ENCODE data around the gene THAP7.
A peak's percentile ranks its signal among the peaks of the same experiment; 100 is the strongest.

The THAP7 gene

DNA sequence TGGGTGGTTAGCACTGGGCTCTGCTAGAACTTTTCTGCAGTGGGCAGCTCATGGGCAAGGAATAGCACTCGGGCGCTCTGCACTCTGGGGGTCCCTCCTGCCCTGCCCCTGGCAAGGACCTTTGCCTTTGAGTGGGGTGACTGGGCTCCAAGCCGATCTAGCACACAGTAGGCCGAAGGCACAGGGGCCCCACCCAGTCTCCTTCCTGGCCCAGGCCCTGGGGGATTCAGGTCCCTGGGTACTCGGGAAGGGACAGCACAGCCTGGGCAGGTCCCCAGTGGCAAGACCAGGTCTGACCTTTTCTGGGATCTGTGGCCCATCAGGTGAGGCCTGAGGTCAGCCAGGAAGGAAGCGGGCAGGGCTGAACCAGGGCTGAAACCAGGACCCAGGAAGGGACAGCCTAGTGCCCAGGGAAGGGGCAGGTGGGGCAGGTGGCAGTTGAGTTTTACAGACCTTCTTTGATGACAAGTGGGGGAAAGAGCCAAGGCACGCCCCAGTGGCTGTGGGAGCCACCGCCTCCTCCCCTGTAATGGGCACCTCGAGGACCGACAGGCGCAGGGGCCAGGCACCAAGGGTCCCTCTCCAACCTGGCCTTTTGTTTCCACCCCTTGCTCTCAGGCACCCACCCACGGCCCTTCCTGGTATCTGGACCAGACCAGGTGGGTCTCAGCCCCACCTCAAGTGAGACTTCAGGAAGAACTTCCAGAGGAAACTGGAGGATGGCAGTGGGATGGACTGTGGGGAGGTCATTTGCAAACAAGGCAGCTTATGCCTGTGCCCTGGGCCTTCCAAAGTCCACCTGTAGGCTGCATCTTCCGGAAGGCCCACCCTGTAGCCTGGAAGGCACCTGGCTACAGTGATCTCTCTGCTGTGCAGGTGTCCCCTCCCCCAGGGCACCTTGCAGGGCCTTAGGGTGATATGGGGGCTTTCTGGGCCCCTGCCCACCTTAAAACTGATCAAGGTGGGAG is 35.7 kb downstream of the THAP7 start:
- Histone ChIP-seq H3K36me3 (ENCODE audit: control insufficient read depth, insufficient read depth, low read length) (no peaks in the 10 kb centered on the region), H3K9me3 (ENCODE audit: control insufficient read depth, insufficient read depth, low read length) (no peaks in the 10 kb centered on the region), H3K9ac (ENCODE audit: low read depth, low read length) (no peak overlapping the region), H3K27me3 (ENCODE audit: control insufficient read depth, insufficient read depth, low read length) (peaks cover 85% of the 10 kb centered on the region), H3K4me1 (ENCODE audit: control insufficient read depth, insufficient read depth, low read length) (peaks cover 7% of the 10 kb centered on the region), H3K4me3 (ENCODE audit: low read depth, low read length) (no peak overlapping the region)

DNA sequence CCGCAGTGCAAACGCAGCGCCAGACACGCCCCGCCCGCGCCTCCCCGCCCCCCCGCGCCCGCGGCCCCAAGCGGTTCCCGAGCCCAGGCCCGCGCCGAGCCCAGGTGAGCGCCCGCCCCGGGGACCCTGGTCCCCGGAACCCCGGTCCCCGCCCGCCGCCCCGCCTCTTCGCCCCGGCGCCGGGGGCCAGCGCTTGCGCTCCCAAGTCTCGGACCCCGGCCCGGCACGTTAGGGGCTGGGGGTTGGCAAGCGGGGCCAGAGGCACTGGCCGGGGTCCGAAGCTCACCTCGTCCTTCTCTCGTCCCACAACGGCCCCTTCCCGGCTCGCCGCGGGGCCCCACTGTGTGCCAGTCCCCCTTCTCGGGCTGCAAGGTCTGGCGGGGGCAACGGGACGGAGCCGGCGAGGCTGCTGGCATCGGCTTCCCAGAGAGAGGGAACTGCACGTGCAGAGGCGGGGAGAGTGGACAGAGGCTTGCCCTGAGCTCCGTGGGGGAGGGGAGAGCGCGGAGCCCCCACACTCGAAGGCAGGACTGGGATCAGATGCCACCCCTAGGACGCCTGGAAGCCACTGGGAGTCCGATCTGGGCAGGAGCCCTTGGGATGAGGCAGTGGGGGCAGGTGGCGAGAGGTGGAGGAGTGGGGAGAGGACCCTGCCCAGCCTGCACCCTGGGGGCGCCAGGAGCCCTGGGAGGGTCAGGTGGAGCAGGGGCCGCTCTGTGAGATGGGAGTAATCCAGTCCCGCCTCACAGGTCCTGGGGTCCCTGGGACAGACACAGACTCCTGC is 36.6 kb downstream of the THAP7 start:
- Histone ChIP-seq H3K9ac (ENCODE audit: low read depth, low read length) (no peak overlapping the region), H3K4me1 (ENCODE audit: control insufficient read depth, insufficient read depth, low read length) (peaks cover 7% of the 10 kb centered on the region), H3K36me3 (ENCODE audit: control insufficient read depth, insufficient read depth, low read length) (no peaks in the 10 kb centered on the region), H3K9me3 (ENCODE audit: control insufficient read depth, insufficient read depth, low read length) (no peaks in the 10 kb centered on the region), H3K27me3 (ENCODE audit: control insufficient read depth, insufficient read depth, low read length) (peaks cover 78% of the 10 kb centered on the region), H3K4me3 (ENCODE audit: low read depth, low read length) (peak overlapping the region; percentile 30)

DNA sequence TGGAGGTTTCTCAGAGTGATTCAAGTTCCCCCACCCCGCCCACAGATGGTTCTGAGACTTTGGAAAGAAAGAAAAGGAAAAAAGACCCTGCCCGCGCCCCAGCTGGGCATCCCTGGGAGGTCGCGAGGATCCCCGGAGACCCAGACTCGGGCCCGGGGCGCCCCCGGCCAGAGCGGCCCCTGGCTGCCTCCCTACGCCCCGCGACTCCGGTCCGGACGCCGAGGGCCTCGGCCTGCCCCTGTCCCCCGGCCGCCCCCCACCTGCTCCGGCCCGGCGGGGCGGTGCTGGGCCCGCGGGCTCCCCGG is 37.2 kb downstream of the THAP7 start:
- peaks cover 7% of the 10 kb centered on the region for H3K4me1 ChIP-seq (ENCODE audit: control insufficient read depth, insufficient read depth, low read length)
- no peaks in the 10 kb centered on the region for H3K9me3 ChIP-seq (ENCODE audit: control insufficient read depth, insufficient read depth, low read length)
- H3K4me3 ChIP-seq (ENCODE audit: low read depth, low read length), result no peak overlapping the region
- H3K36me3 ChIP-seq (ENCODE audit: control insufficient read depth, insufficient read depth, low read length), result no peaks in the 10 kb centered on the region
- no peak overlapping the region for H3K9ac ChIP-seq (ENCODE audit: low read depth, low read length)
- H3K27me3 ChIP-seq (ENCODE audit: control insufficient read depth, insufficient read depth, low read length), result peaks cover 72% of the 10 kb centered on the region

DNA sequence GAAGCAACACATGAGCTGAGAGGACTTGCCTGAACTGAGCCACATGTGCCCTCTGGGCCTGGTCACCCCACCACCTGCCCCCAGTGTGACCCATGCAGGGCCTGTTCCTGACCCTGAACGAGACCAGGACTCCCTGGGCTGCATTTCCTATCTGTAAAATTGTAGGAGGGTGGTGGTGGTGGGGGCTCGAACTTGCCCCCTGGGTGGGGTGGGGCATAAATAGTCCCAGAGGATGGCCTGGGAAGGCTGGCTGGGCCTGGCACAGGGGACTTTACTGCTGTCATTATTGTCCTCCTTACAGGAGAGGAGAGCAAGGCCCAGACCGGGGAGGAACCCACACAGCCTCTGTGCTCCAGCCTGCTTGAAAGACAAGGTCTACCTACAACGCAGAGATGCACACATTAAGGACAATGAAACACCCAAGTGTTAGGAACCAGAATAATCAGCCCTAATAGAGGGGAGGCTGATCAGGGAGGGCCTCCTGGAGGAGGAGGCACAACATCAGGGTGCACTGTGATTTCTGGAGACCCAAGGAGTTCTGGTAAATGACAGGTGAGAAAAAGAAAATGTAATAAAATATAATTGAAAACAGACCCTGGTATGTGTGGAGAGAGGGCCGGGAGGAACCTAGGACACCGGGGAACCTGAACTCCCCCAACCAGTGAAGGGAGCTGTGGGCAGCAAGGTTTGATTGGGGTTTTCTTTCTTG is 37.7 kb downstream of the THAP7 start:
- no peak overlapping the region for H3K9ac ChIP-seq (ENCODE audit: low read depth, low read length)
- no peaks in the 10 kb centered on the region for H3K36me3 ChIP-seq (ENCODE audit: control insufficient read depth, insufficient read depth, low read length)
- H3K4me1 ChIP-seq (ENCODE audit: control insufficient read depth, insufficient read depth, low read length), result peaks cover 7% of the 10 kb centered on the region

DNA sequence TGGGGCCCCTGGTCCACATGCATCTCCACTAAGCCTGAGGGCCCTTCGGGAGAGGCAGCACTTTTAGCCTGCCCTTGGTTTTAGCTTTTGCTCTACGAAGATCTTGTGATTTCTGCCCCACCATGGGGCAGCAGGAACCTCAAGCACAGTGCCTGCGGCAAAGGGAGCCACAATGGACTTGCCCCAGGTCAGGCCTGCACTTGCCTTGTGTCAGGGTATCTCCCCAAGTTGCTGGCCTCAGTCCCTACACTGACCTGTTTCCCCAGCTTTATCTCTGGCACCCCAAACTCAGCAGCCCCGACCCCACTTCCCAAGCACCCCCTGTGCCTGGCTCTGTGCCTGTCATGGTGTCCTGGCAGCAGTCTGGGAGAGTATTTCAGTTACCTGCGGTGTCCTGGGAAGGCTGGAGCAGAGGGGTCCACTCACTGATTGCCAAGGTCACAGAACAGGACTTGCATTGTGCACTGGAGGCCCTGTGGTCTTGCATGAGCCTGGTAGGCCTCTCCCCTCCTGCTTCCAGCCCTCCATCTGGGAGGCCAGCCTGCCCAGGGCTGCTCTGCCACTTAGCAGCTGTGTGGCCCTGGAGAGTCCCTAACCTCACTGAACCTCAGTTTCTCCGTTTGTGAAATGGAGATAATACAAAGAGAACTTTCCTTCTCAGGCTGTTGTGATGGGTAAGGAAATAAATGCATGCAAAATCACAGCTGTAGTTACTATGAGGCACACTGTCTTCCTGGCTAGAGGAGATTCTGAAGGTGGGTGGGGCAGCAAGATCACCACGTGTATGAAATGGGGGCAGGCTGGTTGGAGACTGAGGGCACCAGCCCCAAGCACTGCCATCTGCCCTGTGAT is 38.5 kb downstream of the THAP7 start:
- Histone ChIP-seq H3K36me3 (ENCODE audit: control insufficient read depth, insufficient read depth, low read length) (no peaks in the 10 kb centered on the region), H3K4me3 (ENCODE audit: low read depth, low read length) (no peak overlapping the region), H3K4me1 (ENCODE audit: control insufficient read depth, insufficient read depth, low read length) (peaks cover 7% of the 10 kb centered on the region), H3K9me3 (ENCODE audit: control insufficient read depth, insufficient read depth, low read length) (no peaks in the 10 kb centered on the region), H3K9ac (ENCODE audit: low read depth, low read length) (no peak overlapping the region), H3K27me3 (ENCODE audit: control insufficient read depth, insufficient read depth, low read length) (peaks cover 63% of the 10 kb centered on the region)

More for the DNA sequence above, 37.7 kb downstream of the THAP7 start:
- Histone ChIP-seq H3K27me3 (ENCODE audit: control insufficient read depth, insufficient read depth, low read length) (peaks cover 67% of the 10 kb centered on the region), H3K4me3 (ENCODE audit: low read depth, low read length) (no peak overlapping the region), H3K9me3 (ENCODE audit: control insufficient read depth, insufficient read depth, low read length) (no peaks in the 10 kb centered on the region)

DNA sequence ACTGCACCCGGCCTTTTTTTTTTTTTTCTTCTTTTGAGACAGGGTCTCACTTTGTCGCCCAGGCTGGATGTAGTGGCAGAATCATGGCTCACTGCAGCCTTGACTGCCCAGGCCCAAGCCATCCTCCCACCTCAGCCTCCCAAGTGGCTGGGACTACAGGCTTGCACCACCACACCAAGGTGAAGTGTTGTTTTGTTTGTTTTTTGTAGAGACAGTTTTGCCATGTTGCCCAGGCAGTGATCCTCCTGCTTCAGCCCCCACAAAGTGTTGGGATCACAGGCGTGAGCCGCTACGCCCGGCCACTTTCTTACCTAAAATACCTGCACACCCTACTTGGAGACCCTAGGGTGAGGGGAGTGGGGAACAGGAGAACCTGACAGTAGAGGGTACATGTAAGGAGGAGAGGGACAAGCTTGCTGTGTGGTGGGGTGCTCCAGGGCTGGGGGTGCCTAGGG is 39.4 kb downstream of the THAP7 start:
- H3K27me3 ChIP-seq (ENCODE audit: control insufficient read depth, insufficient read depth, low read length), result peaks cover 61% of the 10 kb centered on the region
- H3K9ac ChIP-seq (ENCODE audit: low read depth, low read length), result no peak overlapping the region
- no peaks in the 10 kb centered on the region for H3K9me3 ChIP-seq (ENCODE audit: control insufficient read depth, insufficient read depth, low read length)
- H3K36me3 ChIP-seq (ENCODE audit: control insufficient read depth, insufficient read depth, low read length), result no peaks in the 10 kb centered on the region
- H3K4me1 ChIP-seq (ENCODE audit: control insufficient read depth, insufficient read depth, low read length), result peaks cover 3% of the 10 kb centered on the region
- H3K4me3 ChIP-seq (ENCODE audit: low read depth, low read length), result no peak overlapping the region

DNA sequence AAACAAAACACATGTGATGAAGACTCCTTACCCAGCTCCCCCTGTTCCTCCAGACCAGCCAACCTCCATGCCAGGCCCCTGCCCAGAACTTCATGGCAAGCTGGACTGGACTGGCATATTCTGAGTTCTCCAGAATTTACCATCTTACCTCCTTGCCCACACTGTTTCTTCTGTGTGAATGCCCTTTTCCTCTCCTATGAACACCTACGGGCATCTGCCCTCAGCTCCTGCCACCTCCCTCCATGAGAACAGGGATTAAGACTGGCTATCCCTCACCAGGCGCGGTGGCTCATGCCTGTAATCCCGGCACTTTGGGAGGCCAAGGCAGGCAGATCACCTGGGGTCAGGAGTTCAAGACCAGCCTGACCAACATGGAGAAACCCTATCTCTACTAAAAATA is 41.3 kb downstream of the THAP7 start:
- Histone ChIP-seq H3K4me3 (ENCODE audit: low read depth, low read length) (no peak overlapping the region), H3K9ac (ENCODE audit: low read depth, low read length) (no peak overlapping the region), H3K9me3 (ENCODE audit: control insufficient read depth, insufficient read depth, low read length) (no peaks in the 10 kb centered on the region), H3K36me3 (ENCODE audit: control insufficient read depth, insufficient read depth, low read length) (no peaks in the 10 kb centered on the region), H3K4me1 (ENCODE audit: control insufficient read depth, insufficient read depth, low read length) (peaks cover 7% of the 10 kb centered on the region), H3K27me3 (ENCODE audit: control insufficient read depth, insufficient read depth, low read length) (peaks cover 44% of the 10 kb centered on the region)

DNA sequence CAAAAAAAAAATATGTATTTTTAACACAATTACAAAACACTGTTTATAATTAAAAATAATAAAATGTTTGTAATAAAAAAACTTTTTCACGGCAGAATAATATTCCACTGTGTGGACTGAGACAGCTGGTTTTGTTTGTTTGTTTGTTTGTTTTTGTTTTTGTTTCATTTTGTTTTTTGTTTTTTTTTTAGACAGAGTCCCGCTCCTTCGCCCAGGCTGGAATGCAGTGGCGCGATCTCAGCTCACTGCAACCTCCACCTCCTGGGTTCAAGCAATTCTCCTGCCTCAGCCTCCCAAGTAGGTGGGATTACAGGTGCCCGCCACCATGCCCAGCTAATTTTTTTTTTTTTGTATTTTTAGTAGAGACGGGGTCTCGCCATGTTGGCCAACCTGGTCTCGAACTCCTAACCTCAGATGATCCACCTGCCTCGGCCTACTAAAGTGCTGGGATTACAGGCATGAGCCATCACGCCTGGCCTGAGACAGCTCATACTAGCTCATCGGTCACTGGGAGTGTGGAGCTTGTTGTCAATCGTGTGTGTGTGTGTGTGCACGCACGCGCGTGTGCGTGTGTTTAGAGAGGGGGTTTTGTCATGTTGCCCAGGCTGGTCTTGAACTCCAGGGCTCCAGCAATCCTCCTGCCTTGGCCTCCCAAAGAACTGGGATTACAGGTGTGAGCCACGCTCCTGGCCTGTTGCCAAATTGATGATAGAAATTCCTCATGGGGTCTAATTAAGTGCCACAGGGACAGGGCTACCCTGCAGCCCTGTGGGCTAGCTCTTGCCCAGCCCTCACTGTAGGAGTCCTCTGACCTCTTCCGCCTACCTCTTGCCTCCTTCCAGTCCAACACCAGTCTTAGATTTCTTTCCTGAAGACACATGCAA is 42.1 kb downstream of the THAP7 start:
- Histone ChIP-seq H3K9ac (ENCODE audit: low read depth, low read length) (no peak overlapping the region), H3K4me3 (ENCODE audit: low read depth, low read length) (no peak overlapping the region), H3K36me3 (ENCODE audit: control insufficient read depth, insufficient read depth, low read length) (no peaks in the 10 kb centered on the region), H3K4me1 (ENCODE audit: control insufficient read depth, insufficient read depth, low read length) (peaks cover 7% of the 10 kb centered on the region), H3K27me3 (ENCODE audit: control insufficient read depth, insufficient read depth, low read length) (peaks cover 39% of the 10 kb centered on the region), H3K9me3 (ENCODE audit: control insufficient read depth, insufficient read depth, low read length) (no peaks in the 10 kb centered on the region)

DNA sequence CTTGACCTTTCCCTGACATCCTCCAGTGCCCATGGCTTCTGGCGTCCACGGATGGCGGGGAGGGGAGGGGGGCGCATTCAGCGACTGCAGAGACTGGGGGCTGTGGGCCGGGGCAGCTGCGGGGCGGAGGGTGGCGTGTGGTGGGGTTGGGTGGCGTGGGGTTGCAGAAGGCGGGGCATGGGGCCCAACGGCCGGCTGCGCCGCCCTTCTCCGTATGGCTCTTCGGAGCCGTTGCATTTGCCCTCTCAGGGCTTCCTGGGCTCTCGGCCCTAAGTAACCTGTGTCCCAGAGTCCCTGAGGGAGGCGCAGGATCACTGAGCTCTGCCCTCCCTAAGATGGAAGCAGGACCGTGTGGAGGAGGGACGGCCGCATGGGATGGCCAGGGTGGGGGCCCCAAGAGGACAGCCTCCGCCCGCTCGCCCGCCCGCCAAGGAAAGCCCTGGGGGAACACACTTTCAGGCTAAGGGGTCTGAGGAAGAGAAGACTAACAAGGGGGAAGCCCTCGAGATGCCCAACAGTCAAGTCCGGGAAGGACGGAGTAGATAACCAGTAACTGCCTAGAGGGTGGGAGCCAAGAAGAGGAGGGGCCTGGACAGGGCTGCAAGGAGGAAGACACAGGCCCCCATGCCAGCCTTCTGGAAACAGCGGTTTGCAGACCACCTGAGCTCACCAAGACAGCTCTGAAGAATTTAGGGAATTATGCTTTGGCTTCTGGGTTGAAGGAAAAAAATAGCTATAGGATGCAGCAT is 44.1 kb downstream of the THAP7 start:
- Histone ChIP-seq H3K4me3 (ENCODE audit: low read depth, low read length) (peak overlapping the region; percentile 82), H3K9ac (ENCODE audit: low read depth, low read length) (no peak overlapping the region), H3K4me1 (ENCODE audit: control insufficient read depth, insufficient read depth, low read length) (peaks cover 4% of the 10 kb centered on the region)

More for the DNA sequence above, 44.1 kb downstream of the THAP7 start:
- H3K9me3 ChIP-seq (ENCODE audit: control insufficient read depth, insufficient read depth, low read length), result no peaks in the 10 kb centered on the region
- peaks cover 20% of the 10 kb centered on the region for H3K27me3 ChIP-seq (ENCODE audit: control insufficient read depth, insufficient read depth, low read length)
- H3K36me3 ChIP-seq (ENCODE audit: control insufficient read depth, insufficient read depth, low read length), result peaks cover 6% of the 10 kb centered on the region
